Loucy (cell line): ENCODE data around the gene CACNA1A.

ENCODE experiments used
- EZH2phosphoT487 ChIP-seq: fragments of 200-600 bp; IDR thresholded peaks from 2 replicates; pipeline ENCODE4 v1.6.1; 2018; ENCODE audit warnings: antibody characterized with exemption, mild to moderate bottlenecking, moderate library complexity, borderline replicate concordance
- TF ChIP-seq, protein P1 (sequence below): fragments of 200-600 bp; sonication (generic); conservative IDR thresholded peaks from 2 replicates; pipeline ENCODE4 v1.5.1; 2014; ENCODE audit warnings: mild to moderate bottlenecking, antibody characterized with exemption, low read length

DNA sequence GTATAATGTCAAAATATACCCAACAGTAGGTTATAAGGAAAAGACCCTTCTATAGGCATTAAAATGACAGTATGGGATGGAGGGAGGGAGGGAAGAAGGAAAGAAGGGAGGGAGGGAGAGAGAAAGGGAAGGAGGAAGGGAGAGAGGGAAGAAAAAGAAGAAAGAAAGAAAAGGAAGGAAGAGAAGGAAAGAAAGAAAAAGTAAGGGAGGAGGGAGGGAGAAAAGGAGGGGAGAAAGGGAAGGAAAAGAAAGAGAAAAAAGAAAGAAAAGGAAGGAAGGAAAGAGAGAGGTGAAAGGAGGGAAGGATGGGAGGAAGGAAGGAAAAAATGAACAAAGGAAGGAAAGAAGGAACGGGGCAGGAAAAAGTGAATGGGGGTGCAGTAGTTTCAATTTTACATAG, 35.3 kb upstream of the CACNA1A start:
- TF ChIP-seq, protein P1, sequence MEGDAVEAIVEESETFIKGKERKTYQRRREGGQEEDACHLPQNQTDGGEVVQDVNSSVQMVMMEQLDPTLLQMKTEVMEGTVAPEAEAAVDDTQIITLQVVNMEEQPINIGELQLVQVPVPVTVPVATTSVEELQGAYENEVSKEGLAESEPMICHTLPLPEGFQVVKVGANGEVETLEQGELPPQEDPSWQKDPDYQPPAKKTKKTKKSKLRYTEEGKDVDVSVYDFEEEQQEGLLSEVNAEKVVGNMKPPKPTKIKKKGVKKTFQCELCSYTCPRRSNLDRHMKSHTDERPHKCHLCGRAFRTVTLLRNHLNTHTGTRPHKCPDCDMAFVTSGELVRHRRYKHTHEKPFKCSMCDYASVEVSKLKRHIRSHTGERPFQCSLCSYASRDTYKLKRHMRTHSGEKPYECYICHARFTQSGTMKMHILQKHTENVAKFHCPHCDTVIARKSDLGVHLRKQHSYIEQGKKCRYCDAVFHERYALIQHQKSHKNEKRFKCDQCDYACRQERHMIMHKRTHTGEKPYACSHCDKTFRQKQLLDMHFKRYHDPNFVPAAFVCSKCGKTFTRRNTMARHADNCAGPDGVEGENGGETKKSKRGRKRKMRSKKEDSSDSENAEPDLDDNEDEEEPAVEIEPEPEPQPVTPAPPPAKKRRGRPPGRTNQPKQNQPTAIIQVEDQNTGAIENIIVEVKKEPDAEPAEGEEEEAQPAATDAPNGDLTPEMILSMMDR: no peak
- no peak for TF ChIP-seq EZH2phosphoT487
